Smooth muscle cell (in vitro differentiated cells): ENCODE data around the gene AGBL4. TPM values are rescaled to one million over a fixed set of nuclear protein-coding genes. Genes with fewer than 3 reads are reported as not detected.

Source experiments
- DNase-seq: peaks from one replicate; lab custom pipeline; 2025; ENCODE audit not compliant: unreplicated experiment; lab: John Stamatoyannopoulos, UW
- H2AFZ ChIP-seq: fragments of 200-600 bp; sonication (generic); 2 replicates; pipeline ENCODE4 v1.6.0; 2016; ENCODE audit warnings: antibody characterized with exemption, low read depth, mild to moderate bottlenecking
- H3F3A ChIP-seq: fragments of 200-600 bp; sonication (generic); 2 replicates; pipeline ENCODE4 v1.6.0; 2017; ENCODE audit warnings: antibody characterized with exemption, low read depth
- H3K27ac ChIP-seq: fragments of 200-600 bp; sonication (generic); 2 replicates; pipeline ENCODE4 v1.5.1; 2016; ENCODE audit warnings: low read depth, mild to moderate bottlenecking
- H3K27me3 ChIP-seq: fragments of 200-600 bp; sonication (generic); 2 replicates; pipeline ENCODE4 v1.6.1; 2016; ENCODE audit warnings: low read depth, mild to moderate bottlenecking
- H3K36me3 ChIP-seq: fragments of 200-600 bp; sonication (generic); 2 replicates; pipeline ENCODE4 v1.5.1; 2016; ENCODE audit warnings: low read depth
- H3K4me1 ChIP-seq: fragments of 200-600 bp; sonication (generic); 2 replicates; pipeline ENCODE4 v1.5.1; 2016; ENCODE audit warnings: low read depth
- H3K4me2 ChIP-seq: fragments of 200-600 bp; sonication (generic); 2 replicates; pipeline ENCODE4 v1.6.0; 2016; ENCODE audit warnings: mild to moderate bottlenecking
- H3K4me3 ChIP-seq: fragments of 200-600 bp; sonication (generic); 2 replicates; pipeline ENCODE4 v1.5.1; 2016; ENCODE audit warnings: mild to moderate bottlenecking
- H3K79me2 ChIP-seq: fragments of 200-600 bp; sonication (generic); 2 replicates; pipeline ENCODE4 v1.6.0; 2016; ENCODE audit warnings: low read depth, mild to moderate bottlenecking
- H3K9ac ChIP-seq: fragments of 200-600 bp; sonication (generic); 2 replicates; pipeline ENCODE4 v1.6.0; 2016; ENCODE audit warnings: low read depth
- H3K9me3 ChIP-seq: fragments of 200-600 bp; sonication (generic); replicated peaks from 2 replicates; pipeline ENCODE4 v1.5.1; 2016; ENCODE audit warnings: low read depth
- H4K20me1 ChIP-seq: fragments of 200-600 bp; sonication (generic); 2 replicates; pipeline ENCODE4 v1.6.0; 2016; ENCODE audit warnings: low read depth
- WGBS: methylation state at CpG from one replicate; pipeline ENCODE4 v1.1.7; 2016; ENCODE audit warnings: low lambda C conversion rate; 5-methylcytosine and 5-hydroxymethylcytosine counted together
- polyA plus RNA-seq: library from polyadenylated mRNA; unstranded; fragments of >200 nt; fragmentation: Nextera tagmentation; extraction: Ambion mirVana; gene quantifications from 2 replicates; pipeline ENCODE4 v1.2.1, GENCODE V29; 2016
- total RNA-seq: library from RNA; depleted of rRNA; stranded (reverse); fragments of >200 nt; gene quantifications from 2 replicates; pipeline ENCODE4 v1.2.3, GENCODE V29; 2014
- TF ChIP-seq, protein P1 (sequence below): fragments of 200-600 bp; sonication (generic); IDR thresholded peaks from 2 replicates; pipeline ENCODE4 v1.5.1; 2017; ENCODE audit warnings: borderline replicate concordance, mild to moderate bottlenecking, antibody characterized with exemption; ENCODE audit not compliant: insufficient read depth, poor library complexity, severe bottlenecking

AGBL4 gene
- total and polyA plus RNA-seq, 2 experiments from 2014 or later: 0.29 TPM; not detected in 1

- Histone ChIP-seq H3K27ac (no peak overlapping the region), H3F3A (no peaks in the 10 kb centered on the region), H4K20me1 (no peaks in the 10 kb centered on the region), H3K9me3 (no peaks in the 10 kb centered on the region), H3K79me2 (no peaks in the 10 kb centered on the region), H3K27me3 (peaks cover 19% of the 10 kb centered on the region), H3K36me3 (no peaks in the 10 kb centered on the region), H3K9ac (no peak overlapping the region), H3K4me1 (peaks cover 7% of the 10 kb centered on the region), H2AFZ (peak overlapping the region; percentile 72), H3K4me2 (no peak overlapping the region), H3K4me3 (no peak overlapping the region)
- DNase-seq: no peak
- WGBS: 45% methylated on average over 3 of the region's 3 CpGs
- TF ChIP-seq, protein P1, sequence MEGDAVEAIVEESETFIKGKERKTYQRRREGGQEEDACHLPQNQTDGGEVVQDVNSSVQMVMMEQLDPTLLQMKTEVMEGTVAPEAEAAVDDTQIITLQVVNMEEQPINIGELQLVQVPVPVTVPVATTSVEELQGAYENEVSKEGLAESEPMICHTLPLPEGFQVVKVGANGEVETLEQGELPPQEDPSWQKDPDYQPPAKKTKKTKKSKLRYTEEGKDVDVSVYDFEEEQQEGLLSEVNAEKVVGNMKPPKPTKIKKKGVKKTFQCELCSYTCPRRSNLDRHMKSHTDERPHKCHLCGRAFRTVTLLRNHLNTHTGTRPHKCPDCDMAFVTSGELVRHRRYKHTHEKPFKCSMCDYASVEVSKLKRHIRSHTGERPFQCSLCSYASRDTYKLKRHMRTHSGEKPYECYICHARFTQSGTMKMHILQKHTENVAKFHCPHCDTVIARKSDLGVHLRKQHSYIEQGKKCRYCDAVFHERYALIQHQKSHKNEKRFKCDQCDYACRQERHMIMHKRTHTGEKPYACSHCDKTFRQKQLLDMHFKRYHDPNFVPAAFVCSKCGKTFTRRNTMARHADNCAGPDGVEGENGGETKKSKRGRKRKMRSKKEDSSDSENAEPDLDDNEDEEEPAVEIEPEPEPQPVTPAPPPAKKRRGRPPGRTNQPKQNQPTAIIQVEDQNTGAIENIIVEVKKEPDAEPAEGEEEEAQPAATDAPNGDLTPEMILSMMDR: no peak
Observed at GRCh38 chr1:48610628-48611542, 1412.9 kb downstream of the AGBL4 start.

GRCh38 chr1:48608882-48609281 is 1414.9 kb downstream of the AGBL4 start:
- peaks cover 7% of the 10 kb centered on the region for H3K4me1 ChIP-seq
- H3K79me2 ChIP-seq: no peaks in the 10 kb centered on the region
- no peaks in the 10 kb centered on the region for H3K9me3 ChIP-seq
- no peak for DNase-seq
- TF ChIP-seq, protein P1: no peak
- H3K27ac ChIP-seq: no peak overlapping the region
- 71% methylated on average over 4 of the region's 4 CpGs for WGBS
- H3K27me3 ChIP-seq: peaks cover 32% of the 10 kb centered on the region
- H2AFZ ChIP-seq: no peak overlapping the region
- no peak overlapping the region for H3K4me2 ChIP-seq
- no peaks in the 10 kb centered on the region for H4K20me1 ChIP-seq
- no peaks in the 10 kb centered on the region for H3K36me3 ChIP-seq
- H3K4me3 ChIP-seq: no peak overlapping the region
- H3F3A ChIP-seq: no peaks in the 10 kb centered on the region
- no peak overlapping the region for H3K9ac ChIP-seq

- Histone ChIP-seq H3K79me2 (no peaks in the 10 kb centered on the region), H3K4me1 (no peaks in the 10 kb centered on the region), H2AFZ (no peak overlapping the region), H3K27ac (no peak overlapping the region), H3K9me3 (no peaks in the 10 kb centered on the region), H3K4me2 (no peak overlapping the region), H4K20me1 (no peaks in the 10 kb centered on the region), H3F3A (no peaks in the 10 kb centered on the region), H3K9ac (no peak overlapping the region), H3K27me3 (peaks cover 30% of the 10 kb centered on the region), H3K4me3 (no peak overlapping the region), H3K36me3 (no peaks in the 10 kb centered on the region)
- TF ChIP-seq, protein P1: no peak
- no peak for DNase-seq
- 76% methylated on average over 6 of the region's 6 CpGs for WGBS
Observed at GRCh38 chr1:48603222-48603621, 1420.5 kb downstream of the AGBL4 start.
